HG02943 (cell line): Measurements from ENCODE around the gene CLEC4F.
"Not testable (repeated sequence)": the region's sequence is repeated elsewhere in the genome, so short reads cannot be mapped to it uniquely, and the experiment has no call there.

ENCODE experiments used
- ATAC-seq: cut with Tn5 transposase; IDR thresholded peaks from one replicate; pipeline ENCODE4 v1.9.1; 2021; ENCODE audit warnings: mild to moderate bottlenecking, low read depth, moderate library complexity; ENCODE audit not compliant: unreplicated experiment

CLEC4F gene

DNA sequence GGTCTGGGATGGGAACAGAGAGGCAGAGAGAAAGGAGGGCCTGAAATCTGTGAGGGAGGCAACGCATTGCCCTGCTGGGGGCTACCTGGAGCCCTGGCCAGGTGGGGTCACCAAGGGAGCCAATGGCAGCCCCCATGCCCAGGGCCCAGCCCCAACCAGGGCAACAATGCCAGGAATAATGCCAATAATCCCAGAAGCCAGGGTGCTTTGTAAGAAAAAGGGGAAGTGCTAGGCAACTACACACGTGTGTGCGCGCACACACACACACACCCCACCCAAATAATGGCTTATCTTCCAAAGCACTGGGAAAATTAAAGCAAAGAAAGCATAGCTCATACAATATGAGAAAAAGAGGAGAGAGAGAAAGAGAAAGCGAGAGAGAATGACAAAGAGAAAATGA is 7.0 kb upstream of the CLEC4F start:
- ATAC-seq, result no peak

DNA sequence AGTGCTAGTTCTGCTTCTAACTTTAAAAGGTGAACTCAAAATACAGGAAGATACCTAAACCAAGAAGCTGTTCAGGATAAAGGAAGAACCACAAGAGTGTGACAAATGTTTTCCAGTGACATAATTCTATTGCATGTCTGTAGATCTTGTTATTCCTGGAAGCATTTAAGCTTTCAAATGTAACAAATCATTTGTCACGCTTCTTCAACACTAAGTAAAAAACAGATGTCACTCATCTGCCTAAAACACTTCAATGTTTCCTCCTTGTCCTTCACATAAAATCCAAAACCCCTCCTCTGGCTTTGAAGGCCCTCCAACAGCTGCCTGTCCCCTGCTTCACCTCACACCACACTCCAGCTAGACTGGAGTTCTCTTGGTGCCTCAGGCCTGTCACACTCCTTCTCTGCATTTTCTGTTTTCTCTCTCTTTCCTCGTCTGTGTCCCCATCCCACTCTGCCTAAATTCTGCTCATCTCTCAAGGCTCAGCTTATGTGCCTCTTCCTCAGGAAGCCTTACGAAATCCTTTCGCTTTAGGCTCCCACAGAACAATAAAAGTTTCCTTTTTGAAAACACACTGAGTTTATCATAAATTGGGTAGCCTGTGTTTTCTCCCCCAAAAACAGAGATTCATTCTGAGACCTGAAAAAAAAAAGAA is 6.4 kb upstream of the CLEC4F start:
- no peak for ATAC-seq

DNA sequence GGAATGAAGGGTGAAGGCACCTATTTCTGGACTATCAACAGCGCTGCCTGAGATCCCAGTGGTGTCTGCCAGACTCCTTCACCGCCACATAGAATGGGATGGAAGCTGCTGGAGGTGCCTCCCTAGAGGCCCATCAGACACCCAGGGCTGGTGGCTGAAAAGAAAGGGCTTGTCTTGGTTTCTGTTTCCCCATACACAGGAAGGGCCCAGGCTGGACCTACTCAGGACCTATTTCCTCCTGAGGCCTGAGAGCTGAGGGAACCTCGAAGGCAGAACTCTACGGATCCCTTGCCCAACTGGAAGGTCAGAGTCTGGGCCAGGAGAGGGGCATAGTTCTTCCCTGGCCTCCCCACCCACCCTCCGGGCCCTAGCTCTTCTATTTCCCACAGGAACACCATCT is 2.9 kb upstream of the CLEC4F start:
- ATAC-seq, result no peak

DNA sequence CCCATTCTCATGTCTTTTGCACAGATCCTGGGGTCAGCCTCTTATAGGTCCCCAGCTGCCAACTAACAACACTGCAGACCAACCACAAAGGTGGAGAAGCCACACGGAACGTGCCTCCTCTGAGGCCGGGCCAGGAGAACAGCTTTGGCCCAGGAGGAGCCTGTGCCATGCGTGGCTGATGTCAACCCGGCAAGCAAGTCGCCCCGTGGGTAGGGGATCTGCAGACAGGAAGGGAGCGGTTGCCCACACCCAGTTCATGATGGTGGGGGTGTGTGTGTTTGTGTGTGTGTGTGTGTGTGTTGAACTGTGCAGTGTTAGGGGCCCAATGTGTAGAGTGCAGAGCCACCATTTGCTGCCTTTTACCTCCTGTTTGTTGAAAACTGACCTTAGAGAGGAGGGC is 2.4 kb upstream of the CLEC4F start:
- no peak for ATAC-seq

DNA sequence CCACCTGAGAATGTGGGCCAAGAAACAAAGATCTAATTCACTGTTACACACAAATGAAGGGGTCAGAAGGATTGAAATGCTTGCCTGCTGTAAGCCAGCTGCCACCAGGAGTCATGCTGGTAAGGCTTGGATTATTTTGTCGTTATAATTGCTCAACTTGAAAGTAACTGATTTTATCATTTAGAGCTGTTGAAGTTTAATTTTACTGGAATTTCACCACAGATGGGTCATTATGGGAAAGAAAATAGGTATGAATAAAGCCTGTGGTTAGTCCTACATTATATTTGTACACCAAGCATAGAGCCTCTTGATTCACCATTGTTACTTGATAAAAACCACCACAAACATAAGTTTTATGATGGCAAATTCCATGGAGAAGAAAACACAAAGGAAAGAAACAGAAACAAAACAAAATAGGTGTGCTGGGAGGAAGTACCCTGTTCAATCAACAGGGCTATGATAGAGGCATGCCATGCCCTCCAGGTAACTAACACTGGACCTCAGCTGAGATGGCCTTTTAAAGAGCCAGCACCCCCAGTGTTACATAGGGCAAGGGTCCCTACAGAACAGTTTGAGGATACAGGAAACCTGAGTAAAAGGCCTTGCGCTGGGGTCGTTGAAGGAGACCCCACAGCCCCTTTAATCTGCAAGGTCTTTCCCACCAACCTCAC is 3.0 kb downstream of the CLEC4F start:
- no peak for ATAC-seq

DNA sequence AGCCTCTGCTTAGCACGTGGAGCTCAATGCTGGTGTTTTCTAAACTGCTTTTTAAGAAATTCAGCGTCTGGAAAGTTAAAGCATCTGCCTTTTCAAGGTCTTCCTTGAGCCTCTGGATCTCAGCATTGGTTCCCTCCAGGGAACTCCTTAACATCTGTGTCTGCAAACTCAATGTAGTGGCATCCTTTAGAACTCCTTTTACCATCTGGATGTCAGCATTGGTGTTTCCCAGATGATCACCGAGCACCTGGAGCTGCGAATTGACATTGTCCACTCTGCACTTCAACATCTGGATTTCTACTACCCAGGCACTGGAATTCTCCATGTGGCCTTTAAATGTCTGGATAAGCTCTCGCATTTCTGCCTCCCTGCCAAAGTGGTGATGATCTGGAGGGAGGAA is 3.7 kb downstream of the CLEC4F start:
- no peak for ATAC-seq

DNA sequence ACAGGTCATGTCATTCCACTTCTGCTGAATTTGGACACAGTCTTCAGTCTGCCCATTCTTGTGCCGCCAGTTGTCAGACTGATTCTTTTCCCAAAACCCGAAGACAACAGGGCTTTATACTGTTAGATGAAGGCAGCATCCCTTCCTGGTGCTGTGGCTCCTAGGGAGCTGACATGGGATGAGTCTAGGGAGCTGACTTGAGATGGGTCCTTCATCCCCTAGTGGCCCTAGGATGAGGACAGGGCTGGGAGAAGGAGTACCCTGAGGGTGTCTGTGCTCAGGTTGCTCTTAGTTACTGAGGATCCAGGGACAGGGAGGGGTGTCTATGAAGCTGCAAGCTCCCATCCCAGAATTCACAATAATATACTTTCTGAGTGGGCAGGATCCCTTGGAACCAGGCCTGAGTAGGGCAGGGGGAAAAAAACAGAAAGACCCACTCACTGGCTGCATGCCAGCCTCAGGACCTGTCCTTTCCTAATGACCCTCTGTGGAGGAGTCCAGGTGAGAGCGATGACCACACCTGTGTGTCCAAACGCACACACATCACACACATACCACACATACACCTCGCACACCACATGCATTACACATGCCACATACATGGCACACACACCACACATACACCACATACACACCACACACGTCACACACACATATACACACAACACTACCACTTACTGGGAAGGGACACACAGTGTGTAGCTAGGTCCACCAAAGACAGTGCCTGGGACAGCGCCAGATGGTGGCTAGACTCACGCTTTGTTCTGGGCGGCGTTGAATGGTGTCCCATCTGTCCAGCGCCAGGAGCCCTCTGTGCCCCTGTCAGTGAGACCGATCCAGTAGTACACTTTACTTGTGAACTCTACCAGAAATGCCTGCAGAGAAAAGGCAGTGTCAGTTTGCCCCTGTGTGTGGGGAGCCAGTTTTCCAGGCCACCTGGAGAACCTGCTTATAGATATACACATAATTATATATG is 11.1 kb downstream of the CLEC4F start:
- no peak for ATAC-seq

DNA sequence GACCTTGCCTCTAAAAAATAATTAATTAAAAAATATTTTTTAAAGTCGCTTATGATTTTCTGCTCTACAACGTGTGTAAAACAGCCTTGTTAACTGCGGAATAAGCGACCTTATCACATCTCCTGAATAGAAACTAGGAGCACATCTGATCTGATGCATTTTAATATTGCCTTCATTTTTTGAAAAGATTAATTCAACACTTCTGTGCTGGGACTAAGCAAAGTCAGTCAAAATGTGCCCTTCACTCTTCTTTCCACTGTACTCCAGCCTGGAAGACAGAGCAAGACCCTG is 12.6 kb downstream of the CLEC4F start:
- no peak for ATAC-seq

DNA sequence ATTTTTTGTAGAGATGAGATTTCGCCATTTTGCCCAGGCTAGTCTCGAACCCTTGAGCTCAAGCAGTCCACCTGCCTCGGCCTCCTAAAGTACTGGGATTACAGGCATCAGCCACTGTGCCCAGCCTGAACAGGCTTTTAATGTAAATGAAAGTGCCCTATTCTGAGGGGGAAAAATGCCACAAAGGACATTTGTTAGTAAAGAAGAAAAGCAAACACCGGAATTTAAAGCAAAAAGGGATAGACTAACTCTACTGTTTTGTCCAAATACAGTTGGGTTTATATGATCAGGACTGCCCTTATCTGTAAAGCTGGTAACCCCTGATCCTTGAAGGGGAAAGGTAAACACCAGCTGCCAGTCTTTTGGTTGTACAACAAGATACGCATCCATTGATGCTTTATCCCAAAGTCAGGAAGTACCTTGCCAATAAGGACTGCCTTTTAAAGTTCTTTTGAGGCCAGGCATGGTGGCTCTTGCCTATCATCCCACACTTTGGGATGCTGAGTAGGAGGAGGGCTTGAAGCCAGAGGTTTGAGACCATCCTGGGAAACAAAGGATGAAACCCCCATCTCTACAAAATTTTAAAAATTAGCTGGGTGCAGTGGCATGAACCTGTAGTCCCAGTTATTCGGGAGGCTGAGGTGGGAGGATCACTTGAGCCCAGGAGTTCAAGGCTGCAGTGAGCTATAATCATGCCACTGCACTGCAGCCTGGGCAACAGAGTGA is 13.1 kb downstream of the CLEC4F start:
- ATAC-seq, result no peak

DNA sequence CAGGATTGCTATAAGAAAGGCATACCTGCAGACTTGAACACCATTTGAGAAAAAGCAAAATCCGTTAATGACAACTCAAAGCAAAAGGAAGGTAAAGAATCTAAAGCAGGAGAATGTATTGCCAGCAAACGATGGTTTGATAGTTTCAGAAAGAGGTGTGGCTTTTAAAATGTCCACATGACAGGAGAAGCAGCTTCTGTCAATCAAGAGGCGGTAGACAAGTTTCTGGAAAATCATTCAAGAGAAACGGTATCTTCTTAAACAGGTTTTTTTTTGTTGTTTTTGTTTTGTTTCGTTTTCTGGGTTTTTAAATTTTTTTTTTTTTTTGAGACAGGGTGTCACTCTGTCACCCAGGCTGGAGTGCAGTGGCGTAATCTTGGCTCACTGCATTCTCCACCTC is 13.8 kb downstream of the CLEC4F start:
- no peak for ATAC-seq

DNA sequence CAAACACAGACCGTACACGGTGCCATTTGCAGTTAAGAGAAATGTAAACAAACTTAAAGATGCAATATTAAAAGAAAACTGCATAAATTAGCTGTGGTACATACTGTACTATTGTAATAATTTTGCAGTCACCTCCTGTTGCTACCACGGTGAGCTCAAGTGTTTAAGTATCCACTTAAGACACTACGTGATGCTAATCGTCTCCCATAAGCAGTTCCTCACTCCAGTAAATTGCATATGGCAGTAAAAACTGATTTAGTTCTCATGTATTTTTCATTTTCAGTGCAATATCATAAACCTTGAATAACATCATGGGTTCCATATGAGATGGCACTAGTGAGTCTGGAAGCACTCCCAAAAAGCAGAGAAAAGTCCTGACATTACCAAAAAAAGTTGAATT is 14.4 kb downstream of the CLEC4F start:
- ATAC-seq, result no peak

DNA sequence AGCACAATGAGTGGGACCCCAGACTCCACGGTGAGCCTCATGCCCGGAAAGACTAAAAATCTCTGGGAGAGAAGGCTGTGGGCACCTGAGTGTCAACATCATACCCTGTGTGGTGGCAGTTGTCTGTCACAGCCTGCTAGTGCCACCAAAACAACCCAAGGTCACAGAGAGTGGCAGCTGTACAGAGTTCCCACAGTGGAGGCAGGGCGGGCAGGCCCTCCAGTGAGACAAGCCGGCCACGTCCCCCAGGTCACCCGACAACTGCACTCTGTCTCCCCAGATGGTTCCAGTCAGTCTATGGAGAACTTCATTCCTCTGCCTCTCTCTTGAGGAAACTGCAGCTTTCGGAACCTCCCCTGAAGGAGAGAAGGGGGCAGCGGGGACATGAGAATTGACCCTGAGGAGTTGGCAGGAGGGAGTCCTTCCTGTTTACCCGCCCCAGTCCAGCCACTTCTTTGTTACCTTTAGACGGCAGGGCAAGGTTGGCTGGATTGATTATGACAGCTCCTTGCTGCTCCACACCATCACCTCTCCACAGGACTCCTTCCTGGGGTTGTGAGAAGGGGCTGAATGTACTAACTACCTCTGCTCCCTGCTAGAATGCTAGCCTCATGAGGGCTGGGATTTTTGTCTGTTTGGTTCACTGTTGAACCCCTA is 18.7 kb downstream of the CLEC4F start:
- no peak for ATAC-seq

DNA sequence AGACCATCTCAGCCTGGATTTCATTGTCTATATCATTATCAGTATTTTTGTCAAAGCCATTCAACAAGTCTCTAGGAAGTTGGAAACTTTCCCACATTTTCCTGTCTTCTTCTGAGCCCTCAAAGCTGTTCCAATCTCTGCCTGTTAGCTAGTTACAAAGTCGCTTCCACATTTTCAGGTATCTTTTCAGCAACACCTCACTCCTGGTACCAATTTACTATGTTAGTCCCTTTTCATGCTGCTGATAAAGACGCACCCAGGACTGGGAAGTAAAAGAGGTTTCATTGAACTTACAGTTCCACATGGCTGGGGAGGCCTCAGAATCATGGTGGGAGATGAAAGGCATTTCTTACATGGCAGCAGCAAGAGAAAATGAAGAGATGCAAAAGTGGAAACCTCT is 20.7 kb downstream of the CLEC4F start:
- ATAC-seq, result no peak

DNA sequence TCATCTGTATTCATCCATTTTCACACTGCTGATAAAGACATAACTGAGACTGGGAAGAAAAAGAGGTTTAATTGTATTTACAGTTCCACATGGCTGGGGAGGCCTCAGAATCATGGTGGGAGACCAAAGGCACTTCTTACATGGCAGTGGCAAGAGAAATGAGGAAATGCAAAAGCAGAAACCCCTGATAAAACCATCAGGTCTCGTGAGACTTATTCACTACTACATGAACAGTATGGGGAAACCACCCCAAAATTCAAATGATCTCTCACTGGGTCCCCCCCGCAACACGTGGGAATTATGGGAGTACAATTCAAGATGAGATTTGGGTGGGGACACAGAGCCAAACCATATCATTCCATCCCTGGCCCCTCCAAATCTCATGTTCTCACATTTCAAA is 22.4 kb downstream of the CLEC4F start:
- not testable (repeated sequence) for ATAC-seq

DNA sequence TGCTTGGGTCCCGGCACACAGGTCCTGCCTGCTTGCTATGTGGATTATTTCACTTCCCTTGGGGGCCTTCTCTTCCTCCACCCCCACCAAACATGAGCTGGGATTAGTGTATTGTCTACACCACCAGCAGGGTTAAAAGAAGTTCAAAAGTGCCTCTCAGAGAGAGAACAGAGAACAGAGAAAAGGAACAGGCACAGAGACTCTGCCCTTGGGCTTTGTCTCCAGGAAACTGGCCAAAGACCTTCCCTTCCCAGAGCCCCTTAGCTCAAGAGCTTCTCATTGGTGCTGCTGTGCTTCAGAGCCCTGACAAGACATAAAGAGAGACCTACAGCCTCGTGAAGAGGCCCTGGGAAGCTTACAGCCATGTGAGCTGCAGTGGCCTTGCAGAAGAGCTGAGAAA is 22.9 kb downstream of the CLEC4F start:
- no peak for ATAC-seq

DNA sequence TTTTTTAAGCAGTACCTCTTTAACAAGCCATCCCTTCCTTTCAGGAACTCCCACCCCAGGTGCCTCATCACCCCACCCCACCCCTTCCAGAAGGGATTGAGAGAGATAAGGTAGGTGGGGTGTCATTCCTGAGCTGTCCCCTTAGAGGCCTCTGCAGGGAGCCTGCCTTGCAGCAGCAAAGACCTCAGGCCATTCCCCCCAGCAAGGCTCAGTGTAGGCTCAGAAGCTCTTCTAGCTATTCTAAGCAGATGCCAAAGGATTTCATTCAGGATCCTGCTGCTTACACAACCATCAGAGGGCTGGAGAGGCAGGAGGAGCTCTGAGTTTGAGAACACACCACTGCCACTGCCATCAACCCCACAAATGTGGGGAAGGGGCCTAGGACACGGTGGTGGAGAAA is 24.1 kb downstream of the CLEC4F start:
- ATAC-seq, result no peak

DNA sequence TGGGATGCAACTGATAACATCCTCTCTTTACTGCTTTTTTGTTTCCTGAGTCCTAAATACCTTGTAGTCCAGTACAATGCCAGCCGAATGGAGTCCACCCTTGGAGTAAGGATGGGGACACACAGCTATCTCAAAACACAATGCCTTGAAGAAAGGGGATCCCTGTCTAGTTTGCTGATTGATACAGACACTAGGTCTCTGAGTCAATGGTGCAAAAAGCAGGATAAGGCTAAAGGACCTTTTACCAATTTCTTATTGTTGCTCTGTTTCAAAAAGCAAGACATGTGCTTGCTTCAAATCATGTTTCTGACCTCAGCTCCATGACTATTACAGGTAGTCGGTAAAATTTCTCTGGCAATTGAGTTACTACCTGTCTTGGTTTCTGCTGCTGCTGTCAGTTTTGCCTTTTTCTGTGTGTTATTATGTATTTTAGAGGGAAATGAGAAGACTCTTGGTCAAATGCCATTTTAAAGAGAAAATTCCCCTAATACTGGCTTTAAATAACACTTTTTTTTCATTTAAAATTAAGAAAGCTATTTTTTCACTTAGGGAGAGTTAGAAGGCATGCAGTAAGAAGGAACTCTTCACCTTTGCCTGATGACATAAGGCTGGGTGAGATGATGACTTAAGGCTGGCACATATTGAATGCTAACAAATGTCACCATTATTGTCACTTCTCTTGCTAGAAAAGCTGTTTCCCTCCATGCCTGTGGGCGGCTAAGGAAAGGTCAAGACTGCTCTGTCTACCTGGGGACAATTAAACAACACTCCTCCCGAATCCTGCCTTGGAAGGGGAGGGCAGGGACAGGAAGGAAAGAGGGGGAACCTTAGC is 25.0 kb downstream of the CLEC4F start:
- no peak for ATAC-seq

DNA sequence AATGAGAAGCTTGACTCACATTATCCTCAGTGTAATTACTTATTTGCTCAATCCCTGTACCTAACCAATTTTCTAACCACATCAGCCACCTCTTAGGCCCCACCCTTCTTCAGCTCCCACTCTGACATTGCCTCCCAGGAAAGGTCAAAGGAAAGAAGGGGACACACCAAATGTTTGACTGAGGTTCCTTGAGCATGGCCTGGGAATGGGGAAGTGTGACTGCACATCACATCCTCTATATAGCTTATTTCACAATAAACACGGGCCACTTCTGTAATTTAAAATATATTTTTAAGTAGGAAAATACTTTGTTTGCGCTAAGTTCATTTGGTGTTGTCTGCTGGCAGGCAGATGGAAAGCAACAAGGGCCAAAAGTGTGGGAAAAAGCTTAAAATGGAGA is 26.9 kb downstream of the CLEC4F start:
- ATAC-seq, result no peak

DNA sequence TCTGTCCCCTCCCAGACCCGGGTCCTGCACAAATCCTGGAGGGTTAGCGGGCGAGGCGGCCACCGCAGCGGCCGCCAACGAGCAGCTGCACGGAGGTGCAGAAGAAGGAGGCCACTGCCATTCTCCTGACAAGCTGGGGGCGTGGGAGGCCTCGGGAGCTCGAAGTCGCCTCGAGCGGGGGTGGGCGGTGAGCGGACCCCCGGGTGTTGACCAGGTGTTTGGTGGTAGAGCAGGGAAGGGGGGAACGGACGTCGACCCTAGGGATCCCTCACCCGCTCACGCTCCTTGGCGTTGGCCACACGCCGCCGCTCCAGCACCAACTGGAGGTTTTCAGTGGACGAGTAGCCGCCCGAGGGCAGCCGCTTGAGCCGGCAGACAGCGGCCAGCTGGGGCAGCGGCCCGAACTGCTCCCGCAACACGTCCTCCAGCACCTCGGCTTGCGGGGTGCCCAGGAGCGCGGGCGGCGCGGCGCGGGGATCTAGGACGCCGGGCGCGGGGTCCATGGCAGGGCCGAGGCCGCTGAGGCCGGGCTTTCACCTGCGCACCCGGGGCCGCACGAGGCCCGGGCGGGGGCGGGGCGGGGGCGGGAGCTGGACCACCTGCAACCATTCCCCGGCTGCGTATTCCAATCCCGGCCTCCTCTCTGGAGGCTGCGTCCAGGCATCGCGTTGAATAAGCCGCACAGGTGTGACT is 30.1 kb downstream of the CLEC4F start, which contains the start of gene FIGLA:
FIGLA (minus strand) TSS at position 508 of the 693 bp plus-strand sequence; CDS start at position 503, 5 bp downstream.
- no peak for ATAC-seq
